CD14-positive monocyte (primary cell): Measurements from ENCODE around the gene AGPAT2. TPM values are rescaled to one million over a fixed set of nuclear protein-coding genes. Genes with fewer than 3 reads are reported as not detected.

ENCODE experiments used
- DNase-seq, 3 donors: peaks; one replicate each; pipeline ENCODE4 v3.0.0-alpha.2; 2011 to 2022
- H2AFZ ChIP-seq: 2 replicates; pipeline ENCODE4 v1.6.0; 2012; ENCODE audit warnings: mild to moderate bottlenecking, low read depth, low read length, inconsistent platforms; ENCODE audit not compliant: insufficient read depth, poor library complexity, severe bottlenecking
- H3K27ac ChIP-seq, 2 donors: 1 replicate in 1 of 2; 2 replicates in 1 of 2; pipeline ENCODE4 v1.5.1; 2012 to 2013; ENCODE audit warnings: low read length in 2 of 2, control low read depth in 1 of 2, inconsistent platforms in 1 of 2, low read depth in 1 of 2, mild to moderate bottlenecking in 1 of 2
- H3K27me3 ChIP-seq, 2 donors: one replicate each; pipeline versions ENCODE4 v1.6.0 to v1.6.1; 2011 to 2013; ENCODE audit warnings: low read length in 2 of 2; ENCODE audit not compliant: control insufficient read depth in 2 of 2, insufficient read depth in 2 of 2
- H3K36me3 ChIP-seq, 2 donors: replicated peaks in 1 of 2; 1 replicate in 1 of 2; 2 replicates in 1 of 2; pipeline versions ENCODE4 v1.5.1 to v1.6.1; 2012 to 2013; ENCODE audit warnings: low read length in 2 of 2, control low read depth in 1 of 2, inconsistent platforms in 1 of 2, mild to moderate bottlenecking in 1 of 2; ENCODE audit not compliant: insufficient read depth in 2 of 2, control insufficient read depth in 1 of 2
- H3K4me1 ChIP-seq, 2 donors: 1 replicate in 1 of 2; 2 replicates in 1 of 2; pipeline versions ENCODE4 v1.5.1 to v1.6.1; 2012 to 2013; ENCODE audit warnings: low read length in 2 of 2, control low read depth in 1 of 2, inconsistent platforms in 1 of 2, mild to moderate bottlenecking in 1 of 2, moderate library complexity in 1 of 2; ENCODE audit not compliant: insufficient read depth in 2 of 2, control insufficient read depth in 1 of 2
- H3K4me2 ChIP-seq: replicated peaks from 2 replicates; pipeline ENCODE3; 2012; ENCODE audit warnings: low read length, moderate library complexity, mild to moderate bottlenecking; ENCODE audit not compliant: poor library complexity, severe bottlenecking; ENCODE audit errors: extremely low read depth
- H3K4me3 ChIP-seq, 3 experiments: fragments of 200-600 bp in 1 of 3; sonication (generic) in 1 of 3; replicated peaks in 1 of 3; 1 replicate in 2 of 3; 2 replicates in 1 of 3; pipeline ENCODE4 v1.5.1; 2011 to 2013; ENCODE audit warnings: low read length in 3 of 3, mild to moderate bottlenecking in 3 of 3, control low read depth in 2 of 3, low read depth in 2 of 3, inconsistent platforms in 1 of 3, moderate library complexity in 1 of 3
- H3K79me2 ChIP-seq: 2 replicates; pipeline ENCODE4 v1.6.0; 2012; ENCODE audit warnings: mild to moderate bottlenecking, control low read depth, inconsistent platforms, low read length, moderate library complexity; ENCODE audit not compliant: insufficient read depth
- H3K9ac ChIP-seq: 2 replicates; pipeline ENCODE4 v1.6.0; 2017; ENCODE audit warnings: low read length, mild to moderate bottlenecking; ENCODE audit not compliant: insufficient read depth, poor library complexity, severe bottlenecking
- H3K9me3 ChIP-seq, 2 donors: replicated peaks in 1 of 2; 1 replicate in 1 of 2; 2 replicates in 1 of 2; pipeline versions ENCODE4 v1.5.1 to v1.6.1; 2012 to 2013; ENCODE audit warnings: low read length in 2 of 2, control low read depth in 1 of 2; ENCODE audit not compliant: control insufficient read depth in 1 of 2, insufficient read depth in 1 of 2
- H4K20me1 ChIP-seq: 2 replicates; pipeline ENCODE4 v1.6.0; 2012; ENCODE audit warnings: mild to moderate bottlenecking, low read length, control low read depth, moderate library complexity; ENCODE audit not compliant: insufficient read depth
- H3K27ac Mint-ChIP-seq, 7 donors: one replicate each; pipeline ENCODE4 v1.8.0; 2020; ENCODE audit warnings: mild to moderate bottlenecking in 7 of 7, mixed read lengths in 7 of 7, moderate library complexity in 6 of 7, inconsistent platforms in 2 of 7
- H3K27me3 Mint-ChIP-seq, 3 donors: one replicate each; pipeline ENCODE4 v1.8.0; 2021 to 2022; ENCODE audit warnings: low read depth in 3 of 3, mild to moderate bottlenecking in 3 of 3, mixed read lengths in 3 of 3, moderate library complexity in 3 of 3, inconsistent platforms in 1 of 3
- H3K36me3 Mint-ChIP-seq, 2 donors: one replicate each; pipeline ENCODE4 v1.8.0; 2020; ENCODE audit warnings: mixed read lengths in 2 of 2, inconsistent platforms in 1 of 2, mild to moderate bottlenecking in 1 of 2
- H3K4me1 Mint-ChIP-seq: one replicate; pipeline ENCODE4 v1.8.0; 2020; ENCODE audit warnings: mild to moderate bottlenecking, mixed read lengths
- H3K4me3 Mint-ChIP-seq, 2 donors: one replicate each; pipeline ENCODE4 v1.8.0; 2020; ENCODE audit warnings: mild to moderate bottlenecking in 2 of 2, mixed read lengths in 2 of 2, moderate library complexity in 1 of 2
- H3K9me3 Mint-ChIP-seq, 7 donors: one replicate each; pipeline ENCODE4 v1.8.0; 2020 to 2022; ENCODE audit warnings: mixed read lengths in 7 of 7, mild to moderate bottlenecking in 6 of 7, moderate library complexity in 6 of 7, inconsistent platforms in 2 of 7
- CTCF ChIP-seq: fragments of 200-600 bp; IDR thresholded peaks from one replicate; pipeline ENCODE4 v1.8.0; 2022; ENCODE audit warnings: antibody characterized with exemption, mild to moderate bottlenecking
- WGBS: methylation state at CpG from one replicate; pipeline ENCODE4 v1.1.5; 2013; ENCODE audit warnings: missing lambda C conversion rate; ENCODE audit not compliant: insufficient coverage; 5-methylcytosine and 5-hydroxymethylcytosine counted together
- intact Hi-C, 2 donors: fragments of 100-400 bp; cut with micrococcal nuclease; formaldehyde crosslinking; loops; one replicate each; pipeline versions ENCODE4 v1.15.0 to v1.15.1; 2023
- polyA plus RNA-seq, 3 donors: library from polyadenylated mRNA; depleted of rRNA in 1 of 3; unstranded in 2 of 3; stranded (reverse) in 1 of 3; fragments of 300-500 nt in 2 of 3; fragments of >200 nt in 1 of 3; fragmentation: Illumina TruSeq in 2 of 3; gene quantifications; 1 replicate in 2 of 3; 2 replicates in 1 of 3; pipeline ENCODE4 v1.2.3, GENCODE V29; 2012 to 2021

The AGPAT2 gene
- polyA plus RNA-seq, 3 donors, result 80.1 to 139 (median 116) TPM

GRCh38 chr9:136685216-136685615 lies 2.0 kb downstream of the AGPAT2 start:
- Mint-ChIP-seq H3K27me3 (no peaks in the 10 kb centered on the region), H3K36me3 (peaks cover 0 to 12% of the 10 kb centered on the region in 2 donors), H3K4me3 (peak overlapping the region in 1 of 2 donors; percentile 12), H3K4me1 (peaks cover 33% of the 10 kb centered on the region), H3K27ac (peak overlapping the region in 3 of 7 donors; percentile 13 to 88 (median 58)), H3K9me3 (peaks cover 0 to 3% (median 0%) of the 10 kb centered on the region in 7 donors)
- H3K27me3 ChIP-seq, result no peaks in the 10 kb centered on the region
- H3K4me2 ChIP-seq, result peak overlapping the region; percentile 98
- H3K9ac ChIP-seq, result peak overlapping the region; percentile 96
- peaks cover 33 to 52% of the 10 kb centered on the region in 2 donors for H3K4me1 ChIP-seq
- 83% methylated on average over 3 of the region's 7 CpGs for WGBS
- no peak for TF ChIP-seq CTCF
- H3K36me3 ChIP-seq, result peaks cover 0 to 13% of the 10 kb centered on the region in 2 donors
- peaks cover 66% of the 10 kb centered on the region for H3K79me2 ChIP-seq
- DNase-seq, result no peak
- intact Hi-C loops, result loop anchor here (5.0 kb wide), 2 partner anchors 42 to 198 kb away; no protein-coding TSS in a partner anchor
- peak overlapping the region; percentile 89 to 92 for H3K27ac ChIP-seq
- no peak overlapping the region for H2AFZ ChIP-seq
- H3K4me3 ChIP-seq, result peak overlapping the region in 1 of 3 experiments; percentile 97
- peaks cover 51% of the 10 kb centered on the region for H4K20me1 ChIP-seq
- no peaks in the 10 kb centered on the region for H3K9me3 ChIP-seq

- H3K4me1 Mint-ChIP-seq, result peaks cover 37% of the 10 kb centered on the region
- Histone ChIP-seq H3K79me2 (peaks cover 66% of the 10 kb centered on the region), H3K27ac (peak overlapping the region in 1 of 2 donors; percentile 16), H3K4me2 (peak overlapping the region; percentile 98), H2AFZ (no peak overlapping the region), H3K4me3 (peak overlapping the region in 1 of 3 experiments; percentile 97), H3K36me3 (peaks cover 0 to 13% of the 10 kb centered on the region in 2 donors), H3K27me3 (no peaks in the 10 kb centered on the region), H3K9ac (no peak overlapping the region), H3K4me1 (peaks cover 37 to 56% of the 10 kb centered on the region in 2 donors), H4K20me1 (peaks cover 55% of the 10 kb centered on the region), H3K9me3 (no peaks in the 10 kb centered on the region)
- no peak overlapping the region for H3K27ac Mint-ChIP-seq
- H3K9me3 Mint-ChIP-seq, result peaks cover 0 to 3% (median 0%) of the 10 kb centered on the region in 7 donors
- H3K4me3 Mint-ChIP-seq, result no peak overlapping the region
- H3K27me3 Mint-ChIP-seq, result no peaks in the 10 kb centered on the region
- intact Hi-C loops, result loop anchor here (5.0 kb wide), 2 partner anchors 43 to 197 kb away; no protein-coding TSS in a partner anchor
- WGBS, result 87% methylated on average over 10 of the region's 15 CpGs
- TF ChIP-seq CTCF, result no peak
- DNase-seq, result no peak
- peaks cover 0 to 12% of the 10 kb centered on the region in 2 donors for H3K36me3 Mint-ChIP-seq
Measured at GRCh38 chr9:136684799-136685198, 2.5 kb downstream of the AGPAT2 start.
